ENCODE measurements around the gene MYO6. TPM values are rescaled to one million over a fixed set of nuclear protein-coding genes. Genes with fewer than 3 reads are reported as not detected.
A peak's percentile ranks its signal among the peaks of the same experiment; 100 is the strongest.

MYO6 gene
- total RNA-seq, 1 donor from 2014 or later: 62.7 TPM

DNA sequence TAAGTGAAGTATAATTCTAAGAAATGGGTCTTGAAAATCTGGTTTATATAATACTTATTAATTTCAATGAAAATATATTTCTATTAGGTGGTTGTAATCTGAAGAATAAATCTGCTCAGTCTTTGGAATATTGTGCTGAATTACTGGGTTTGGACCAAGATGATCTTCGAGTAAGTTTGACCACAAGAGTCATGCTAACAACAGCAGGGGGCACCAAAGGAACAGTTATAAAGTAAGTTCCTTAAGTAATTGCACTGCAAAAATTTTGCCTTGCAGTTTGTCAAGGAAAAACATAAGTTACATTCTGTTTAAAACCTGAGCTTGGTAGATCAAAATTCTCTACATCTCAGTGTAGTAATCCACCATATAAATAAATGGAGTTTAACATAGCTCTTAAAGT is 106.0 kb downstream of the MYO6 start:
- H3K36me3 ChIP-seq: peaks cover 25% of the 10 kb centered on the region
- intact Hi-C loops (cut with DNase I): no loop called here
- ATAC-seq: peak in 1 of 2 donors; percentile 53
- H3K4me3 ChIP-seq: no peak overlapping the region
- peaks cover 6% of the 10 kb centered on the region for H3K4me1 ChIP-seq
- DNase-seq: no peak
- H3K27ac ChIP-seq: no peak overlapping the region
- TF ChIP-seq, protein P1, sequence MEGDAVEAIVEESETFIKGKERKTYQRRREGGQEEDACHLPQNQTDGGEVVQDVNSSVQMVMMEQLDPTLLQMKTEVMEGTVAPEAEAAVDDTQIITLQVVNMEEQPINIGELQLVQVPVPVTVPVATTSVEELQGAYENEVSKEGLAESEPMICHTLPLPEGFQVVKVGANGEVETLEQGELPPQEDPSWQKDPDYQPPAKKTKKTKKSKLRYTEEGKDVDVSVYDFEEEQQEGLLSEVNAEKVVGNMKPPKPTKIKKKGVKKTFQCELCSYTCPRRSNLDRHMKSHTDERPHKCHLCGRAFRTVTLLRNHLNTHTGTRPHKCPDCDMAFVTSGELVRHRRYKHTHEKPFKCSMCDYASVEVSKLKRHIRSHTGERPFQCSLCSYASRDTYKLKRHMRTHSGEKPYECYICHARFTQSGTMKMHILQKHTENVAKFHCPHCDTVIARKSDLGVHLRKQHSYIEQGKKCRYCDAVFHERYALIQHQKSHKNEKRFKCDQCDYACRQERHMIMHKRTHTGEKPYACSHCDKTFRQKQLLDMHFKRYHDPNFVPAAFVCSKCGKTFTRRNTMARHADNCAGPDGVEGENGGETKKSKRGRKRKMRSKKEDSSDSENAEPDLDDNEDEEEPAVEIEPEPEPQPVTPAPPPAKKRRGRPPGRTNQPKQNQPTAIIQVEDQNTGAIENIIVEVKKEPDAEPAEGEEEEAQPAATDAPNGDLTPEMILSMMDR (IDR thresholded peaks at IDR 0.05): peak; percentile 61
- no peaks in the 10 kb centered on the region for H3K27me3 ChIP-seq (ENCODE audit: low read depth)
- no peaks in the 10 kb centered on the region for H3K9me3 ChIP-seq

DNA sequence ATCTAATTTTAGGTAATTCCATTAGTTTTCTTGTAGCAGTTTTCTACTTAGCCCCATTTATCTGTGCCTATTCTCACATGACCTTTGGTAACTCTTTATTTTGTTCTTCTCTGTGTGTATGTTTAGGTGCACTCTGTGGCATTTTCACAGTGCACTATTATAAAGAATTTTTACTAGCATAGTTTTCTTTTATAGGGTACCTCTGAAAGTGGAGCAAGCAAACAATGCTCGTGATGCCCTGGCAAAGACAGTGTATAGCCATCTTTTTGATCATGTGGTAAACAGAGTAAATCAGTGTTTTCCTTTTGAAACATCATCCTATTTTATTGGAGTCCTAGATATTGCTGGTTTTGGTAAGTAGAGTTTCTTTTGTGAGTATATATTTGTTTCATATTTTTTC is 107.9 kb downstream of the MYO6 start:
- Histone ChIP-seq H3K36me3 (peaks cover 25% of the 10 kb centered on the region), H3K9me3 (no peaks in the 10 kb centered on the region), H3K4me1 (no peaks in the 10 kb centered on the region), H3K27ac (no peak overlapping the region), H3K27me3 (ENCODE audit: low read depth) (no peaks in the 10 kb centered on the region), H3K4me3 (no peak overlapping the region)
- TF ChIP-seq, protein P1 (IDR thresholded peaks at IDR 0.05): no peak
- DNase-seq (no peak), ATAC-seq (no peak)
- intact Hi-C loops (cut with DNase I): no loop called here

DNA sequence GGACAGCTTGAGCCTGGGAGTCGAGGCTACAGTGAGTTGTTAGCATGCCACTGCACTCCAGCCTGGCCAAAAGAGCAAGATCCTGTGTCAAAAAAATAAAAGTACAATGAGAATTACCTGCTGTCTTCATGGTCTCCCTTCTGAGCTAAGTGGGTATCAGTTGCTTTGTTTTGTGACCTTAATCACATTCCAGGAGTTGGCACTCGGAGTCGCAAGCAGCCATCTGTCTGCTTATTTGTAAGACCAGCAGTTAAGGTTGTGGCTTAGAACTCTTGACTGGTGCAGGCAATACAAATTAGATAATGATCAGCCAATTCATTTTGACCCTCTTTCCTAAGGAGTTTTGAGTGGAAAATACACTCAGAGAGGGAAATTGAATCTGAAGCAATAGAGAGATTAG is 114.0 kb downstream of the MYO6 start:
- no peaks in the 10 kb centered on the region for H3K9me3 ChIP-seq
- H3K4me1 ChIP-seq: no peaks in the 10 kb centered on the region
- H3K4me3 ChIP-seq: no peak overlapping the region
- H3K36me3 ChIP-seq: peaks cover 40% of the 10 kb centered on the region
- DNase-seq (no peak), ATAC-seq (no peak)
- H3K27ac ChIP-seq: no peak overlapping the region
- no peaks in the 10 kb centered on the region for H3K27me3 ChIP-seq (ENCODE audit: low read depth)
- TF ChIP-seq, protein P1 (IDR thresholded peaks at IDR 0.05): no peak
- intact Hi-C loops (cut with DNase I): no loop called here

DNA sequence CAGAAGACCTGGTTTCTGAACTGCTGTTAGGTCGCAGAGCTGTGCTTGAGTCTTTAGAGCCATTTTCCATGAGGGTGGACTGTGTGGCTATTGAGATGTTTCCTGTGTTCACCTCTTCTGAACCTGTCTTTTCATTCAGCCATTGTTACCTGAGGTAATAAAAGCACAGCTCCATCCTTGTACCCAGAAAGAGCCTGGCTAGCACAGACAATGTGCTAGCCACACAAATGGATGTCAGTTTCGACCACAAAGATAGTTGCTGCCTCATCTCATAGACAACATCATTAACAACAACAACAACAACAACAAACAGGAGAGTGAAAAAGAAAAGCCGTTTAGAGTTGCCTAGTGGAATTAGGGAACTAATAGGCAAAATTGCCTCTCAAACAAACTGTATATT is 114.7 kb downstream of the MYO6 start:
- DNase-seq: no peak
- intact Hi-C loops (cut with DNase I): no loop called here
- no peaks in the 10 kb centered on the region for H3K9me3 ChIP-seq
- H3K27me3 ChIP-seq (ENCODE audit: low read depth): no peaks in the 10 kb centered on the region
- TF ChIP-seq, protein P1 (IDR thresholded peaks at IDR 0.05): no peak
- peaks cover 39% of the 10 kb centered on the region for H3K36me3 ChIP-seq
- ATAC-seq: no peak
- no peak overlapping the region for H3K4me3 ChIP-seq
- H3K4me1 ChIP-seq: no peaks in the 10 kb centered on the region
- no peak overlapping the region for H3K27ac ChIP-seq

DNA sequence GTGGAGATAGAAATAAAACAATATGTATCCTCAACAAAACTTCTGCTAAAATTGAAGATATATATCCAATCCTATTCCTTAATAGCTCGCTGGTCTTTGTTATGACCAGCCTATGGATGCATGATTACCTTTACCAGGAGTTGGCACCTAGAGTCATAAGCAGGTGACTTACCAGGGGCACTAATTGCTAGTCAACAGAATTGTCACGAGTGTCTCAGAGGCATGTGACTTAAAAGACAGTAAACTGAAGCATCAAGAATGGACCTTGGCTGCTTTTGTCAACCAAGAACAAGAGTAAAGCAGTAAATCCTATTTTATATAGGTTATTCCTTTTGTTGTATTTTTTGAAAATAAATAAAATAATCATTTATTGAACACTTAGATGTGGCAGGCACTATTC is 115.4 kb downstream of the MYO6 start:
- H3K4me3 ChIP-seq: no peak overlapping the region
- H3K27me3 ChIP-seq (ENCODE audit: low read depth): no peaks in the 10 kb centered on the region
- TF ChIP-seq, protein P1 (IDR thresholded peaks at IDR 0.05): no peak
- DNase-seq: no peak
- peaks cover 35% of the 10 kb centered on the region for H3K36me3 ChIP-seq
- intact Hi-C loops (cut with DNase I): no loop called here
- no peak overlapping the region for H3K27ac ChIP-seq
- no peaks in the 10 kb centered on the region for H3K4me1 ChIP-seq
- ATAC-seq: no peak
- no peaks in the 10 kb centered on the region for H3K9me3 ChIP-seq

DNA sequence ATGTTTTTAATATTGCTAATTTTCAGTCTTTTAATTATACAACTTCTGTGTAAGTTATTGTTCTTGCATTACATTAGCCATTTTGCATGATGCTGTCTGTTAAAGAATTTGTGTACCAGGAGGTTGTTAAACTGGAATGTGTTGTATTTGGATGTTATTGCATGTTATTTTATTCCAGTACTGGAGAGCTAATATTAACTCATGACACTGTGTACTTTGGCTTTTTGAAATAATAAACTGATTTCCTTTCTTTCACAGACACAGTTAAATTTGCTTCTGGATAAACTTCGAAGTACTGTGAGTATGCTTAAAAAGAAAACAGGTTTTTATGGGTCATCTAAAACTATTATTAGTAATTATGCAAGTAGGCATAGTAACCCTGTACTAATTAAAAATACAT is 121.3 kb downstream of the MYO6 start:
- intact Hi-C loops (cut with DNase I): no loop called here
- Histone ChIP-seq H3K4me3 (no peak overlapping the region), H3K27me3 (ENCODE audit: low read depth) (no peaks in the 10 kb centered on the region), H3K36me3 (peaks cover 50% of the 10 kb centered on the region), H3K4me1 (no peaks in the 10 kb centered on the region), H3K27ac (no peak overlapping the region), H3K9me3 (no peaks in the 10 kb centered on the region)
- ATAC-seq: no peak
- TF ChIP-seq, protein P1 (IDR thresholded peaks at IDR 0.05): no peak
- DNase-seq: no peak
